RWPE1 (cell line): Measurements from ENCODE around the gene NPM1.

ENCODE experiments used
- CTCF ChIA-PET: fragments of 350-600 bp; sonication (Branson Sonifier 250); formaldehyde crosslinking; extraction: SDS; loops from one replicate; lab custom pipeline; 2021; lab: Yijun Ruan, JAX
- POLR2A ChIA-PET: fragments of 400-600 bp; formaldehyde crosslinking; extraction: SDS; loops from one replicate; lab custom pipeline; 2020; ENCODE audit warnings: antibody characterized with exemption; ENCODE audit not compliant: low non-redundant PET; lab: Yijun Ruan, JAX
- DNase-seq: peaks from one replicate; pipeline ENCODE4 v3.0.0; 2012; ENCODE audit warnings: low spot score
- H3K27ac ChIP-seq: fragments of 450-650 bp; 2 replicates; pipeline ENCODE4 v1.5.1; 2017
- TF ChIP-seq, protein P1 (sequence below): fragments of 450-650 bp; conservative IDR thresholded peaks from 2 replicates; pipeline ENCODE4 v1.5.1; 2017; ENCODE audit warnings: low read depth, mild to moderate bottlenecking

NPM1 gene

DNA sequence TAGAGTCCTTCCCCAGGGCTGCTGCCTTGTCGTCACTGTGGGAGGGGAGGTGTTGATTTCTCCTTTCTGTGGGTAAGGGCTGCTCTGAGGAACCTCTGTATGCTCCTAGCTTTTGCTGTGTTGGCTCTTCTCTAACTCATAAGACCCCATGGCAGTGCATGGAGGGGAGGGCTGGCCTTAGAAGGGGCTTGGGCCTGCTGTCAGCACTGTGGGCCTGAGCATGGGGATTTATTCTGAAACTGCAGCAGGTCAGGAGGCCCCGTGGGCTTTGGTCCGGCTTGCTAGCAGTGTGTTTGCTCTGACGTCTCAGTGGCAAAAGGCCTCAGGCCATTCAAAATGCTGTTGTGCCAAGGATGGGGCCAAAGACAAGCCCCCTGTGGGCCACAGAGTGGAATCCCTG lies 38.6 kb downstream of the NPM1 start:
- POLR2A ChIA-PET: no interaction called here
- H3K27ac ChIP-seq: no peak overlapping the region
- CTCF ChIA-PET: interaction anchor here (0.9 kb wide), 1 partner anchor 18 kb away, joined by 3 read pairs; no protein-coding TSS in a partner anchor
- no peak for DNase-seq
- TF ChIP-seq, protein P1, sequence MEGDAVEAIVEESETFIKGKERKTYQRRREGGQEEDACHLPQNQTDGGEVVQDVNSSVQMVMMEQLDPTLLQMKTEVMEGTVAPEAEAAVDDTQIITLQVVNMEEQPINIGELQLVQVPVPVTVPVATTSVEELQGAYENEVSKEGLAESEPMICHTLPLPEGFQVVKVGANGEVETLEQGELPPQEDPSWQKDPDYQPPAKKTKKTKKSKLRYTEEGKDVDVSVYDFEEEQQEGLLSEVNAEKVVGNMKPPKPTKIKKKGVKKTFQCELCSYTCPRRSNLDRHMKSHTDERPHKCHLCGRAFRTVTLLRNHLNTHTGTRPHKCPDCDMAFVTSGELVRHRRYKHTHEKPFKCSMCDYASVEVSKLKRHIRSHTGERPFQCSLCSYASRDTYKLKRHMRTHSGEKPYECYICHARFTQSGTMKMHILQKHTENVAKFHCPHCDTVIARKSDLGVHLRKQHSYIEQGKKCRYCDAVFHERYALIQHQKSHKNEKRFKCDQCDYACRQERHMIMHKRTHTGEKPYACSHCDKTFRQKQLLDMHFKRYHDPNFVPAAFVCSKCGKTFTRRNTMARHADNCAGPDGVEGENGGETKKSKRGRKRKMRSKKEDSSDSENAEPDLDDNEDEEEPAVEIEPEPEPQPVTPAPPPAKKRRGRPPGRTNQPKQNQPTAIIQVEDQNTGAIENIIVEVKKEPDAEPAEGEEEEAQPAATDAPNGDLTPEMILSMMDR: no peak

DNA sequence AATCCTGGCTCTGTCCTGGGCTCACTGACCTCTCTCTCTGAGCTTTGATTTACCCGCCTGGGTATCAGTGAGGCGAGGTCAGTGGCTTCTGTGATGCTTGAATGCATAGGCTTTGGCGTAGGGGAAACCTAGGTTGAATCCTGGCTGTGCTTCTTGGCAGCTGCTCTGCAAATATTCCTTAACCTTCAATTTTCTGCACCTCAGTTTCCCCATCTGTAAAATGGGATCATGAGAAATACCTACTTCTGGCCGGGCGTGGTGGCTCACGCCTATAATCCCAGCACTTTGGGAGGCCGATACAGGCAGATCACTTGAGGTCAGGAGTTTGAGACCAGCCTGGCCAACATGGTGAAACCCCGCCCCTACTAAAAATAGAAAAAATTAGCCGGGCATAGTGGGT lies 39.0 kb downstream of the NPM1 start:
- no peak for DNase-seq
- CTCF ChIA-PET: interaction anchor here (0.9 kb wide), 1 partner anchor 19 kb away, joined by 3 read pairs; no protein-coding TSS in a partner anchor
- TF ChIP-seq, protein P1: no peak
- POLR2A ChIA-PET: no interaction called here
- no peak overlapping the region for H3K27ac ChIP-seq

DNA sequence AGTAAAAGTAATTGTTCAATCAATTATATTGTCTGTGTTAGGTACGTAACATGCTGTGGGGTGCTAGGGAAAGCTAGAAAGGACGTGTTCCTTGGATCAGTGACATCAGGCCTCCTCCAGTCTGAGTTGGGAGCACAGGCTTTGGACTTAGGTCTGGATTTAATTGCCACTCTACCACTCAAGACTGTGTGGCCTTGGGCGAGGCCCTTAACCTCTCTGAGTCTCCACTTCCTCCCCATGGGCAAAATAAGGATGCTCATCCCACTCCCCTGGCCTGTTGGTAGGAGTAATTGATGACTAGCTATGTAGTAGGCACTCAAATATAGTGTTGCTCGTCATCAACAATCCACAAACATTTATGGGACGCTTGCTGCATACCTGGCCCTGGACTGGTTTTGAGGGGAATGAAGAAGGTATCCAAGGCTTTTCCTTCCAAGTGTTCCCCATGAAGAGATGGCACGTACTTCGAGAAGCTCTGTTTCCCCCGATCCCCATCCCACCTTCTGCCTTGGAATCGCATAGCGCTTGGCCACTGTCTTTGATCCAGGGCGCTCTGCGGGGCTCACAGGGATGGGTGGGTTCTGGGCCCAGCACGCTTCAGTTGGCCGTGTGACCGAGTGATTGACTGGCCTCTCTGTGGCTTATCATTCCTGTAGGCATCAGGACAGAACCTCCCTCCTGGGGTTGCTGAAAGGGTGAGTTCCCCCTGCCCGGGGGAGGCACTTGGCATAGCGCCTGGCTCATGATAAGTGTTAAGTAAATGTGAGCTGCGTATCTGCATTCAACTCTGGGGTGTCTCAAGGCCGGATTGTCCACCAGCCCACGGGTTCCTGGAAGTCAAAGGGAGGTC lies 39.9 kb downstream of the NPM1 start:
- no peak overlapping the region for H3K27ac ChIP-seq
- ChIA-PET CTCF (interaction anchor here (0.6 to 0.8 kb wide), 3 partner anchors 8 to 611 kb away, joined by 3 to 6 read pairs (median 4); partner anchors contain the start of gene FGF18), POLR2A (no interaction called here)
- TF ChIP-seq, protein P1: no peak
- no peak for DNase-seq

DNA sequence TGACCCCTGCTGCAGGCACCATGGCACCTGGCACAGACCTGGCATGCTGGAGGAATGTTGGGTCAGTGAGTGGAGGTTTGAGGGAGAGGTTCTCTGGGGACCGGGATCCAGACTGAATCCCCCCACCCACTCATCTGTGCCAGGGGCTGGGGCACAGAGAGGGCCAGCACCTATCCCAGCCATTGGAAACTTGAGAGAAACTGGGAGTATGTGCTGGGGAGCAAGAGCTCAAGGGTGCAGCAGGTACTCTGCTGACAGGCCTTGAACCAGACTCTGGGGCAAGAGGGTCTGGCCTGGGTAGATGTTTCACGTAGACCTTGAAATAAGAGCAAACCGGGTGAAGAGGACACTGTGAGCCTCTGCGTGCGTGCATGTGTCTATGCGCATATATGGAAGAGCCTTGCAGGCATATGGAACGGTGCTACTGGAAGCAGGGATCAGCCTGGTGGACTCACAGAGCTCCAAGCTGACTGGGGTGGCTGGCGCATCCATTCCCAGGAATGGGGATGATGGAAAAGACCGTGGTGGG lies 40.6 kb downstream of the NPM1 start:
- TF ChIP-seq, protein P1: no peak
- DNase-seq: no peak
- POLR2A ChIA-PET: no interaction called here
- no peak overlapping the region for H3K27ac ChIP-seq
- CTCF ChIA-PET: interaction anchor here (0.5 to 1.7 kb wide), 2 partner anchors 10 to 107 kb away, joined by 4 to 5 read pairs; no protein-coding TSS in a partner anchor

DNA sequence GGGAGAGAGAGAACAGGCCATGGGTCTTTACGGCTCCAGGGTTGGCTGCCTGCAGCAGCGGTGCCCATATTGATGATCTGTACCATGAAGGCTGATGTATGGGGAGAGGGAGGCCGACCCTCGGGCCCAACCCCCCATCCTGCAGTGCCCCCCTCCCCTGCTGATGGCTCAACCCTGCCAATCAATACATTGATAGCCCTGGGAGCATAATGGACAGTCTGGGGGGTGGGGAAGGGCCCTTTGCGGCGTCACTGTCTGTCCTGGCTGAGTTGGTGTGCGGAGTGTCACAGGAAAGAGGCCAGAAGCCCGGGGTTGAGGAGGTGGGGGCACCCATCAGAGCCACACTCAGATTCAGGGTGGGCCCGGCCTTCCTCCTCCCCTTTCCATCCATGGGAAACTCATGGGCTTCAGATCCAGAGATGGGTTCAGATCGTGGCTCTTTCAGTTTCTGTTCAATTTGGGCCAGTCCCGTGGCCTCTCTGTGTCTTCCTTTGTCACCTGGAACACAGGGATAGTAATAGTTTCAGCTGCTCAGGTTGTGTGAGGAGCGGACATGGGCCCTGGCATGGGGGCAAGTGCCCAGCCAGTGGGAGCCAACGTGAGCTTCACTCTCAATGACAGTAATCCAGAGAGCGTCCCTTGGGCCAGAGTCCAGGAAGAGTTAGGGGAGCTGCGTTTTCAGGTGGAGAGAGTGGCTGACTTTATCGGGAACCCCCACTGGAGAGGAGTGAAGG lies 41.3 kb downstream of the NPM1 start:
- CTCF ChIA-PET: interaction anchor here (0.5 to 1.7 kb wide), 3 partner anchors 11 to 1666 kb away, joined by 4 to 5 read pairs (median 5); no protein-coding TSS in a partner anchor
- TF ChIP-seq, protein P1: no peak
- POLR2A ChIA-PET: no interaction called here
- DNase-seq: no peak
- H3K27ac ChIP-seq: no peak overlapping the region

DNA sequence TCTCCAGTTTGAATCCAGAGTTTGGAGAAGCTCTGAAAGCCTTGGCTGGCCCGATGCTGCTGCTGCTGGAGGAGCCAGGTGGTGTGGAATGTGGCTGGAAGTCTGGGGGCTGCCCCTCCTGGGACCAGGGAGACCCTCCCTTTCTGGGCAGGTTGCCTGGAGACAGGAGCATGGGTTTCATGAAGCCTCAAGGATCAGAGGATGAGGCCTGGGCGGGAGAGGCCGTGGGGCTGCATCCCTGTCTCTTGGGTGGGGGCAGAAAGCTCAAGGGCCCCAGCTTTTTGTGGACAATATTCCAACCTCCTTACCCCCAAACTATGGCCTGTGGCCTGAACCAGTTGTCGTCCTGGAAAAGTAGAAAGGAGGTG lies 41.9 kb downstream of the NPM1 start:
- CTCF ChIA-PET: interaction anchor here (0.6 to 1.7 kb wide), 2 partner anchors 11 to 1666 kb away, joined by 5 read pairs; no protein-coding TSS in a partner anchor
- POLR2A ChIA-PET: no interaction called here
- TF ChIP-seq, protein P1: no peak
- DNase-seq: no peak
- no peak overlapping the region for H3K27ac ChIP-seq
